D721Med (cell line): Measurements from ENCODE around the gene EXOC2.

Experiments used
- DNase-seq: peaks from one replicate; pipeline ENCODE4 v3.0.0; 2011; ENCODE audit warnings: low spot score; ENCODE audit not compliant: insufficient read length
- FAIRE-seq: peaks from 2 replicates; lab custom pipeline; 2011; peaks lifted over from hg19 to GRCh38; lab: Jason Lieb, UNC
- CTCF ChIP-seq: IDR thresholded peaks from 2 replicates; pipeline ENCODE4 v1.5.1; 2012; ENCODE audit warnings: mild to moderate bottlenecking, control low read depth; ENCODE audit not compliant: insufficient read depth; ENCODE audit errors: missing control alignments

EXOC2 gene

GRCh38 chr6:449057-449430, 243.9 kb downstream of the EXOC2 start:
- DNase-seq = no peak
- no peak for FAIRE-seq
- no peak for TF ChIP-seq CTCF

- no peak for TF ChIP-seq CTCF
- FAIRE-seq (no peak), DNase-seq (no peak)
Observed at GRCh38 chr6:448296-449056, 244.5 kb downstream of the EXOC2 start.

GRCh38 chr6:447381-448165, 245.4 kb downstream of the EXOC2 start:
- no peak for FAIRE-seq
- no peak for TF ChIP-seq CTCF

GRCh38 chr6:446418-447366, 246.2 kb downstream of the EXOC2 start:
- TF ChIP-seq CTCF = no peak
- FAIRE-seq = no peak
- DNase-seq = no peak

More at GRCh38 chr6:447381-448165, 245.4 kb downstream of the EXOC2 start:
- DNase-seq = no peak

- FAIRE-seq (no peak), DNase-seq (no peak)
- TF ChIP-seq CTCF = no peak
Observed at GRCh38 chr6:445571-446417, 247.1 kb downstream of the EXOC2 start.

- no peak for FAIRE-seq
- TF ChIP-seq CTCF = no peak
- no peak for DNase-seq
Observed at GRCh38 chr6:444653-445275, 248.2 kb downstream of the EXOC2 start.
